Measurements from ENCODE around the gene FAM240B. TPM values are rescaled to one million over a fixed set of nuclear protein-coding genes. Genes with fewer than 3 reads are reported as not detected.

Gene FAM240B
- total RNA-seq, 2 donors from 2014 or later = not detected

- no peaks in the 10 kb centered on the region for H3K9me3 ChIP-seq
- TF ChIP-seq CTCF (IDR thresholded peaks at IDR 0.05) = no peak
- H3K4me1 ChIP-seq = no peaks in the 10 kb centered on the region
- no peaks in the 10 kb centered on the region for H3K27me3 ChIP-seq
- DNase-seq (ENCODE audit: low spot score) = no peak
- no peaks in the 10 kb centered on the region for H3K36me3 ChIP-seq
- no peak overlapping the region for H3K4me3 ChIP-seq
- no peak overlapping the region for H3K27ac ChIP-seq
Measured at GRCh38 chr9:38675211-38675610, 44.7 kb downstream of the FAM240B start.

- no peak for TF ChIP-seq CTCF (IDR thresholded peaks at IDR 0.05)
- no peaks in the 10 kb centered on the region for H3K9me3 ChIP-seq
- DNase-seq (ENCODE audit: low spot score) = peak; percentile 36
- no peak overlapping the region for H3K27ac ChIP-seq
- no peaks in the 10 kb centered on the region for H3K27me3 ChIP-seq
- no peak overlapping the region for H3K4me3 ChIP-seq
- no peaks in the 10 kb centered on the region for H3K4me1 ChIP-seq
- H3K36me3 ChIP-seq = no peaks in the 10 kb centered on the region
Measured at GRCh38 chr9:38673399-38674193, 46.3 kb downstream of the FAM240B start.

- no peak for TF ChIP-seq CTCF (IDR thresholded peaks at IDR 0.05)
- no peak overlapping the region for H3K4me3 ChIP-seq
- H3K27ac ChIP-seq = peak overlapping the region in 1 of 2 donors; percentile 56
Measured at GRCh38 chr9:38671748-38672147, 48.2 kb downstream of the FAM240B start.

GRCh38 chr9:38671372-38671731 lies 48.6 kb downstream of the FAM240B start:
- Histone ChIP-seq H3K27ac (peak overlapping the region in 1 of 2 donors; percentile 56), H3K27me3 (no peaks in the 10 kb centered on the region), H3K36me3 (no peaks in the 10 kb centered on the region), H3K4me1 (no peaks in the 10 kb centered on the region), H3K9me3 (no peaks in the 10 kb centered on the region), H3K4me3 (no peak overlapping the region)
- peak; percentile 50 for DNase-seq (ENCODE audit: low spot score)
- TF ChIP-seq CTCF (IDR thresholded peaks at IDR 0.05) = no peak

More at GRCh38 chr9:38671748-38672147, 48.2 kb downstream of the FAM240B start:
- Histone ChIP-seq H3K27me3 (no peaks in the 10 kb centered on the region), H3K36me3 (no peaks in the 10 kb centered on the region), H3K9me3 (no peaks in the 10 kb centered on the region), H3K4me1 (no peaks in the 10 kb centered on the region)
- DNase-seq (ENCODE audit: low spot score) = no peak

DNA sequence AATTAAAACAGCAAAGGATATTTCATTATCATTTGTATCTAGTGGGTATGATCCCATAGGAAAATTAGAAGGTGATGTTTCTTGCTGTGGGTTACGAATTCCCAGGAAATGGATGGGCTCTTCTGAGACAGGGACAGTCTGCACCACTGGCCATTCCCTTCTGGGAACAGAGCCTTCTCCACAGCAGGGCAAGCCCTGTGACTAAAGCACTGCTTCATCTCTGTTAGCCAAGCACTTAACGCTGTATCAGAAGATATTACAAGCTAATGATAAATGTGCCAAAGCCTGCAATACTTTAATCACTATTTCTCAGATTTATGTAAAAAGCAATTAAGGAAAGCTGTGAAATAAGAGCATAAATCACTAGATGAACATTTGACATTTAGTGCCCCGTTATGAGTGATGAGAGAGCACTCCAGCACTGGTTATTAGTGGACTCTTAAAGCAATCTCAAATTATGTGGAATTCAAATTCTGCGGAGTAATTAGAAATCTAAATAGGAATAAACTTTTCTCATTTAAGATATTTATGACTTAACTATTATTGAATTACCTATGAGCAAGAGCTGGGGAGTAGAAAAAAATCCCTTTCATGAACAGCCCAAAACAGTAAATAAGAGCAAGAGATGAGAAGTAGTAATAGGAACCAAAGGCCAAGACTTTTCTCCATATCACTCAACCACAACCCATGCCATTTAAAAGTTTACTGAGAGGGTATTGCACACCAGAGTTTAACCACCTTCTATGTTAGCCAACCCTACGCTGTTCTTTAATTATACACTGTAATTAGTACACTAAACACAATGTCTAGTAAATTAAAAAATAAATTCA lies 49.2 kb downstream of the FAM240B start:
- H3K4me3 ChIP-seq = no peak overlapping the region
- H3K4me1 ChIP-seq = no peaks in the 10 kb centered on the region
- no peak overlapping the region for H3K27ac ChIP-seq
- no peaks in the 10 kb centered on the region for H3K36me3 ChIP-seq
- H3K9me3 ChIP-seq = no peaks in the 10 kb centered on the region
- TF ChIP-seq CTCF (IDR thresholded peaks at IDR 0.05) = no peak
- H3K27me3 ChIP-seq = no peaks in the 10 kb centered on the region
- no peak for DNase-seq (ENCODE audit: low spot score)

All from right atrium auricular region (tissue), 2 donors.